ENCODE results near the gene SDHC. TPM values are rescaled to one million over a fixed set of nuclear protein-coding genes. Genes with fewer than 3 reads are reported as not detected.
A peak's percentile ranks its signal among the peaks of the same experiment; 100 is the strongest.

Gene SDHC
- total and polyA plus RNA-seq, 2 experiments from 2014 or later, result 131 to 358 TPM

DNA sequence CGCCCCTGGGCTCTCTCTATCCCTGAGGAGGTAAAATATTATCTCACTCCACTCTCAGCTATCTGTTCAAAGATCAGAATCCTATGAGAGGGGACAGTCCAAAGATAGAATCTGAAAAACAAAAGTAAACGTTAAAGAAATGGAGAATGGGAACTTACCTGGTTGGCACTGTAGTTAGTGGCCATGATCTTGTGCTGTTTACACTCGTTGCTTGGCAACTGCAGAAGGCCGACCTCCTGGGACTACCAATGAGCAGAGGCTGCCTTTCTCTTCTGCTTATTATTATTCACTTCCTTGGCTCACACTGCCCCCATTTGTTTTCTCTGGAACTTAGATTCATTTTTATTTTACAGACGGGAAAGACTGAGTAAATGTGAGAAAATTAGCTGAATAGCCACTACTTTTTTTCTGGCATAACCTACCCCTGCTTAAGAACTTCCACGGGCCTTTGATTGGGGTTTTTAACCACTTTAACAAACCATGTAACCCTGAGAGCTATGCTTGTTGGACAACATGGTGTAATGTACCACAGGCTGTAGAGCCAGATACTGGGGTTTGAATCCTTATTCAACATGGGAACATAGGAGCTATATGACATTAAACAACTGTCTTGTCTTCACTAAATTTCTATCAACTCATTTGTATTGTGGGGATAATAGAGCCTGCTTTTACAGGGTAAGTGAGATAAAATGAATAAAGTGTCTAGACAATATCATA lies 53.7 kb downstream of the SDHC start, which contains the start of gene CFAP126:
TSS of gene CFAP126 (minus strand) at position 193 of the 717 bp plus-strand sequence. CDS start at position 185, 8 bp downstream.
- Histone ChIP-seq H3K79me2 (no peaks in the 10 kb centered on the region), H3K27ac (peak within 1 kb of the TSS; percentile 46), H3K27me3 (no peaks in the 10 kb centered on the region), H3K9me3 (ENCODE audit: low read depth) (no peaks in the 10 kb centered on the region), H3K36me3 (replicated peaks; ENCODE audit: insufficient read depth, low read depth) (no peaks in the 10 kb centered on the region), H3K4me2 (no peak within 1 kb of the TSS), H4K20me1 (ENCODE audit: insufficient read depth, poor library complexity, severe bottlenecking) (no peaks in the 10 kb centered on the region), H2AFZ (no peak within 1 kb of the TSS), H3K4me1 (ENCODE audit: insufficient read depth) (peaks cover 2% of the 10 kb centered on the region), H3K9me2 (replicated peaks; ENCODE audit: insufficient read depth) (no peaks in the 10 kb centered on the region), H3K4me3 (no peak within 1 kb of the TSS)
- TF ChIP-seq EZH2 (IDR thresholded peaks at IDR 0.05; ENCODE audit: borderline replicate concordance), result no peak
- TF ChIP-seq, protein P1, sequence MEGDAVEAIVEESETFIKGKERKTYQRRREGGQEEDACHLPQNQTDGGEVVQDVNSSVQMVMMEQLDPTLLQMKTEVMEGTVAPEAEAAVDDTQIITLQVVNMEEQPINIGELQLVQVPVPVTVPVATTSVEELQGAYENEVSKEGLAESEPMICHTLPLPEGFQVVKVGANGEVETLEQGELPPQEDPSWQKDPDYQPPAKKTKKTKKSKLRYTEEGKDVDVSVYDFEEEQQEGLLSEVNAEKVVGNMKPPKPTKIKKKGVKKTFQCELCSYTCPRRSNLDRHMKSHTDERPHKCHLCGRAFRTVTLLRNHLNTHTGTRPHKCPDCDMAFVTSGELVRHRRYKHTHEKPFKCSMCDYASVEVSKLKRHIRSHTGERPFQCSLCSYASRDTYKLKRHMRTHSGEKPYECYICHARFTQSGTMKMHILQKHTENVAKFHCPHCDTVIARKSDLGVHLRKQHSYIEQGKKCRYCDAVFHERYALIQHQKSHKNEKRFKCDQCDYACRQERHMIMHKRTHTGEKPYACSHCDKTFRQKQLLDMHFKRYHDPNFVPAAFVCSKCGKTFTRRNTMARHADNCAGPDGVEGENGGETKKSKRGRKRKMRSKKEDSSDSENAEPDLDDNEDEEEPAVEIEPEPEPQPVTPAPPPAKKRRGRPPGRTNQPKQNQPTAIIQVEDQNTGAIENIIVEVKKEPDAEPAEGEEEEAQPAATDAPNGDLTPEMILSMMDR (IDR thresholded peaks at IDR 0.05; ENCODE audit: poor library complexity), result peak; percentile 21
- 38% methylated on average over 6 of the region's 6 CpGs for WGBS (ENCODE audit: low lambda C conversion rate, missing lambda C conversion rate)
- DNase-seq (ENCODE audit: low spot score), result peak; percentile 81

DNA sequence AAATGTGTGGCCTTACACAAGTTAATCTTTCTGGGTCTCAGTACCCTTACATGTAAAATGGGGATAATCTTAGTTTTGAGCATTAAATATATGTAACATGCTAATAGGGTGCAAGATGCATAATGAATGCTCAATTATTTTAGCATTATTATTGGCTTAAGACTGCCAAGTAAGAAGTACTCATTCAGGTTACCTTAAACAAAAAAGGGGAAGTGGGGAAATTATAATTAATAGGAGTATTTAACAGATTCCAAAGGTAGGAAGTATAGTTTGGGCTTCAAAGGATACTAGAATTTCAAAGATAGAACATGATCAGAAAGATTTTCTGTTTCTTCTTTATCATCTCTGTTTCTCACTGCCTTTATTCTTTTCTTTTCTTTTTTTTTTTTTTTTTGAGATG lies 59.3 kb downstream of the SDHC start:
- no peaks in the 10 kb centered on the region for H3K79me2 ChIP-seq
- H3K9me2 ChIP-seq (replicated peaks; ENCODE audit: insufficient read depth), result no peaks in the 10 kb centered on the region
- H3K27me3 ChIP-seq, result no peaks in the 10 kb centered on the region
- no peaks in the 10 kb centered on the region for H3K9me3 ChIP-seq (ENCODE audit: low read depth)
- DNase-seq (ENCODE audit: low spot score), result no peak
- H2AFZ ChIP-seq, result no peak overlapping the region
- no peak overlapping the region for H3K4me3 ChIP-seq
- TF ChIP-seq EZH2phosphoT487 (IDR thresholded peaks at IDR 0.05; ENCODE audit: low read depth, severe bottlenecking, unreplicated experiment) (no peak), EZH2 (IDR thresholded peaks at IDR 0.05; ENCODE audit: borderline replicate concordance) (no peak)
- TF ChIP-seq, protein P1 (IDR thresholded peaks at IDR 0.05; ENCODE audit: poor library complexity), result no peak
- H4K20me1 ChIP-seq (ENCODE audit: insufficient read depth, poor library complexity, severe bottlenecking), result no peaks in the 10 kb centered on the region
- no peaks in the 10 kb centered on the region for H3K36me3 ChIP-seq (replicated peaks; ENCODE audit: insufficient read depth, low read depth)
- no peak overlapping the region for H3K27ac ChIP-seq
- no peaks in the 10 kb centered on the region for H3K4me1 ChIP-seq (ENCODE audit: insufficient read depth)
- no peak overlapping the region for H3K4me2 ChIP-seq

DNA sequence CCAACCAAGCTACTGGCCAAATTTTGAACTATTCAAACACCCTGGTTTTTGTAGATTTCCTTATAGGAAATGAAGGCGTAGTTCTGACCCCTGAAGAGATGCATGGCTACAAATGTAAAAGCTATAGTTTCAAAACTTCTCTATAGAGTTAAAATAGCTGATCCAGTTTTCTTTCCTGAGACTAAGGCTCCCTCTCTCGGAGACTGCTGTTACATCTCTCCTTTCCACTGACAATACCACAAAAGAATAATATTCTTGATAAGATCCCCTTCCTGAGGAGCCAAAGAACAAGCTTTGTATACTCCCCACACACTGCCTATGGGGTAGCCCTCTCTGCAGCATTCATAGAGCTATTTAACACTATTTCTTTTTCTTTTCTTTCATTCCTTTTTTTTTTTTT lies 60.2 kb downstream of the SDHC start:
- Histone ChIP-seq H3K79me2 (no peaks in the 10 kb centered on the region), H3K27ac (no peak overlapping the region), H3K4me3 (no peak overlapping the region), H4K20me1 (ENCODE audit: insufficient read depth, poor library complexity, severe bottlenecking) (no peaks in the 10 kb centered on the region), H3K9me3 (ENCODE audit: low read depth) (no peaks in the 10 kb centered on the region), H3K36me3 (replicated peaks; ENCODE audit: insufficient read depth, low read depth) (no peaks in the 10 kb centered on the region), H2AFZ (no peak overlapping the region), H3K4me1 (ENCODE audit: insufficient read depth) (no peaks in the 10 kb centered on the region), H3K27me3 (no peaks in the 10 kb centered on the region), H3K9me2 (replicated peaks; ENCODE audit: insufficient read depth) (no peaks in the 10 kb centered on the region), H3K4me2 (no peak overlapping the region)
- 64% methylated on average over 2 of the region's 2 CpGs for WGBS (ENCODE audit: low lambda C conversion rate, missing lambda C conversion rate)
- DNase-seq (ENCODE audit: low spot score), result no peak
- TF ChIP-seq, protein P1 (IDR thresholded peaks at IDR 0.05; ENCODE audit: poor library complexity), result peak; percentile 38
- TF ChIP-seq EZH2phosphoT487 (IDR thresholded peaks at IDR 0.05; ENCODE audit: low read depth, severe bottlenecking, unreplicated experiment) (no peak), EZH2 (IDR thresholded peaks at IDR 0.05; ENCODE audit: borderline replicate concordance) (no peak)
